Testis (tissue), 3 donors: ENCODE measurements around the gene RHOT1. TPM values are rescaled to one million over a fixed set of nuclear protein-coding genes. Genes with fewer than 3 reads are reported as not detected.

ENCODE experiments used
- DNase-seq: peaks from one replicate; pipeline ENCODE4 v3.0.0-alpha.2; 2019
- H3K27ac ChIP-seq, 2 donors: fragments of 200-600 bp; sonication (generic); one replicate each; pipeline ENCODE4 v1.5.1; 2019
- H3K27me3 ChIP-seq: fragments of 200-600 bp; sonication (generic); one replicate; pipeline ENCODE4 v1.5.1; 2019
- H3K36me3 ChIP-seq: fragments of 200-600 bp; sonication (generic); one replicate; pipeline ENCODE4 v1.5.1; 2017; ENCODE audit warnings: low read depth; ENCODE audit errors: missing control alignments
- H3K4me1 ChIP-seq: fragments of 200-600 bp; sonication (generic); one replicate; pipeline ENCODE4 v1.5.1; 2019
- H3K4me3 ChIP-seq, 2 donors: fragments of 200-600 bp; sonication (generic); one replicate each; pipeline ENCODE4 v1.5.1; 2017 to 2019
- H3K9me3 ChIP-seq: fragments of 200-600 bp; sonication (generic); one replicate; pipeline ENCODE4 v1.5.1; 2017
- CTCF ChIP-seq, 3 experiments: fragments of 450-650 bp in 2 of 3; fragments of 200-600 bp in 1 of 3; sonication (generic) in 1 of 3; IDR thresholded peaks; one replicate each; pipeline ENCODE4 v1.5.1; 2016 to 2019; ENCODE audit warnings: antibody characterized with exemption in 3 of 3, mild to moderate bottlenecking in 2 of 3, moderate library complexity in 1 of 3
- POLR2A ChIP-seq: fragments of 450-650 bp; IDR thresholded peaks from one replicate; pipeline ENCODE4 v1.6.1; 2017; ENCODE audit warnings: antibody characterized with exemption, mild to moderate bottlenecking, moderate library complexity
- WGBS, 2 donors: methylation state at CpG; one replicate each; pipeline ENCODE4 v1.1.5; 2018; 5-methylcytosine and 5-hydroxymethylcytosine counted together
- intact Hi-C: fragments of 100-400 bp; cut with DNase I; formaldehyde crosslinking; loops from one replicate; pipeline ENCODE4 v1.15.1; 2023; ENCODE audit warnings: low total_unique reads
- polyA plus RNA-seq: library from polyadenylated mRNA; stranded (reverse); fragments of 350-450 nt; fragmentation: Illumina TruSeq; extraction: RNeasy Lipid Tissue Mini Kit (QIAGEN cat#74804); gene quantifications from one replicate; pipeline ENCODE4 v1.2.3, GENCODE V29; 2014; ENCODE audit warnings: low read depth, low replicate concordance; ENCODE audit not compliant: insufficient read depth
- total RNA-seq, 2 donors: library from RNA; depleted of rRNA; stranded (reverse); fragments of >200 nt; gene quantifications; one replicate each; pipeline ENCODE4 v1.2.3, GENCODE V29; 2016

Gene RHOT1
- total and polyA plus RNA-seq, 3 donors from 2014 or later, result 42.6 to 60.6 (median 51.3) TPM

DNA sequence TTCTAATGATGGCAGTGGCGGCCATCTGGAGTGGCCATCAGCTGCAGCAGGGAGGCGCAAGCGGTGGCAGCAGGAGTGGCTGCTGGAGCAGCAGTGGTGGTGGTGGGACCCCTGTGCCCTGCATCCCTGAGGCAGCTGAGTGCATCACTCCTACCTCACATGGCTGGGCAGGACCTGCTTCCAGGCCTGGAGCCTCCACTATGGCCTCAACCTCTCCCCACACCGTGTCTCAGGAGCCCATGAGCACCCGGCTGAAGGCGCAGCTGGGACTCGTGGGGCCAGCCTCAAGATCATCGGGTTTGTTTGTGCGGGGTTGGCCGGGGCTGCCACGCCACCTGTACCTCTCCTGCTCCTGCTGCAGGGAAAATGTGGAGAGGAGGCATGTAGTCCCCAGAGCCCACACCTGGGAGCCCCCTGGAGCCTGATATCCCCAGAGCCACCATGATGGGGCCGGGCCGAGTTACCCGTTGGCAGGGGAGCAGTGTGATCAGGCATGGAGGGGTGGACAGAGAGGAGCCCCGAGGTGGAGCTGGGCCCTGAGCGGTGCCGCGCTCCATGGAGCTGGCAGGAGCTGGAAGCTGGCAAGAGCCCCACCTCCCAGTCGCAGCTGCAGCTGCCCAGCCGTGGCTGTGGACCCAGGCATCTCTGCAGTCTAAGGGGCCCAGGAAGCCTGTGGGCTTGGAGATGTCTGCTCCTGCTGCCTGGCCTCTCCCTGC lies 16.7 kb downstream of the RHOT1 start:
- no peak for DNase-seq
- H3K27ac ChIP-seq, result no peak overlapping the region
- intact Hi-C loops, result no loop called here
- no peaks in the 10 kb centered on the region for H3K27me3 ChIP-seq
- 86 to 97% methylated on average over 6 to 14 of the region's 20 CpGs for WGBS, 2 donors
- no peaks in the 10 kb centered on the region for H3K36me3 ChIP-seq
- no peaks in the 10 kb centered on the region for H3K9me3 ChIP-seq
- H3K4me3 ChIP-seq, result no peak overlapping the region
- H3K4me1 ChIP-seq, result no peaks in the 10 kb centered on the region
- TF ChIP-seq POLR2A (no peak), CTCF (IDR thresholded peaks at IDR 0.05) (no peak)

DNA sequence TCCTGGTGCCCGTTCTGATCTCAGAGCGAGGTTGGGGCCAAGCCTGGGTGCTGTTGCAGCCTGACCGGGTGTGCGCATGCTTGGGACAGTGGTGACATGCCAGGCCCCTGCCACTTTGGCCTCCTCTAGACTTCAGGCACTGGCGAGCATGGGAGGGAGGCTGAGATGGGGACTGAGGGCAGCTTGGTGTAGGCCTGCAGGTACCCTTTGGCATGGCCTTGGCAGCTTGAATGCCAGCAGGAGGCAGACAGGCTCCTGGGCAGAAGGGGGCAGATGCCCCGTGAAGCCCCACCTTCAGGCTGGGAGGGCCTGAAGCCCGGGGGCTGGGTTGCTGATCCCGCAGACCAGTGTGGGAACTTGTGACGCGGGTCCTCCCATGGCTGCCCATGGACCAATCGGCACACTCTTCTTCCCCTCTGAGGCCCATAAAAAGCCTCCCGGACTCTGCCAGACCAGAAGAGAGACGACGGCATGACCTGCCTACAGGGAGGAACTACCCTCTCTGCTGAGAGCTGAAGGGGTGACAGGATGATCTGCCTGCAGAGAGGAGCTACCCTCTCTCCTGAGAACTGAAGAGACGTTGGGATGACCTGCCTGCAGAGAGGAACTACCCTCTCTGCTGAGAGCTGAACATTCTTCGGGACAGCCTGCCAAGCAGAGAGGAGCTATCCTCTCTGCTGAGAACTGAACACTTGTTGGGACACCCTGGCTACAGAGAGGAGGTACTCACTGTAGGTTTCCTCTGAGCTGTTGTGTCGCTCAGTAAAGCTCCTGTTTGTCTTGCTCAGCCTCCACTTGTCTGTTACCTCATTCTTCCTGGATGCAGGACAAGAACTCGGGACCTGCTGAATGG lies 17.5 kb downstream of the RHOT1 start:
- WGBS, 2 donors, result 89 to 91% methylated on average over 8 to 18 of the region's 18 CpGs
- Histone ChIP-seq H3K36me3 (no peaks in the 10 kb centered on the region), H3K4me1 (no peaks in the 10 kb centered on the region), H3K4me3 (no peak overlapping the region), H3K27me3 (no peaks in the 10 kb centered on the region), H3K9me3 (no peaks in the 10 kb centered on the region), H3K27ac (no peak overlapping the region)
- intact Hi-C loops, result no loop called here
- DNase-seq, result no peak
- TF ChIP-seq POLR2A, result no peak
- TF ChIP-seq CTCF (IDR thresholded peaks at IDR 0.05), result no peak

DNA sequence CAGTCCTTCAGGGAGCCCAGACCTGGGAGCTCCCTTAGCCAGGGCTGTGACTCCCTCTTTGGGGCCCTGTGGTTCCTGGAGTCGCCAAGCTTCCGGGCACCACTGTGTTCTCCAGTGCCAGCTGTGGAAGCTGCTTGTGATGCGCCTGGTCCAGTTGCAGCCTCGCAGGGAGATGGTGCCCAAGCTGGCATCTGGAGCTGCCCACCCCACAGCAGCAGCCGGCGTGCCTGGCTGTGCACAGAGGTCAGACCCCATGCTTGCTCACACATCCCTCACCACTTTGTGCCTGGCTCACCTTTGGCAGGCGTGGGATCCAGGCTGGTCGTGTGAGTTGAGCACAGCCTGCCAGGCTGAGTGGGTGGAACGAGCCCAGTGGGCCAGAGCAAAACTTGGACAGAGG lies 18.2 kb downstream of the RHOT1 start:
- H3K27ac ChIP-seq, result no peak overlapping the region
- H3K4me1 ChIP-seq, result no peaks in the 10 kb centered on the region
- no peaks in the 10 kb centered on the region for H3K9me3 ChIP-seq
- WGBS, 2 donors, result 85% methylated on average over 8 of the region's 9 CpGs; no CpG with 5 or more reads in 1 of the 2 donors
- no peak overlapping the region for H3K4me3 ChIP-seq
- H3K27me3 ChIP-seq, result no peaks in the 10 kb centered on the region
- intact Hi-C loops, result no loop called here
- DNase-seq, result no peak
- TF ChIP-seq CTCF (IDR thresholded peaks at IDR 0.05) (no peak), POLR2A (no peak)
- no peaks in the 10 kb centered on the region for H3K36me3 ChIP-seq

GRCh38 chr17:32161029-32161428 lies 18.7 kb downstream of the RHOT1 start:
- WGBS, 2 donors, result 88 to 94% methylated on average over 8 of the region's 8 CpGs
- intact Hi-C loops, result no loop called here
- H3K4me1 ChIP-seq, result no peaks in the 10 kb centered on the region
- TF ChIP-seq POLR2A (no peak), CTCF (IDR thresholded peaks at IDR 0.05) (no peak)
- H3K9me3 ChIP-seq, result no peaks in the 10 kb centered on the region
- H3K36me3 ChIP-seq, result no peaks in the 10 kb centered on the region
- no peak for DNase-seq
- no peak overlapping the region for H3K4me3 ChIP-seq
- no peak overlapping the region for H3K27ac ChIP-seq
- H3K27me3 ChIP-seq, result no peaks in the 10 kb centered on the region
